Activated CD4-positive, alpha-beta T cell treated with anti-CD3 and anti-CD28 coated beads, Interleukin-2, amount 50 U/mL, for 4 hours (primary cell): ENCODE data around the gene RASGRP2.
A peak's percentile ranks its signal among the peaks of the same experiment; 100 is the strongest.

Experiments used
- DNase-seq, 2 experiments: peaks; one replicate each; pipeline ENCODE4 v3.0.0-alpha.2; 2020

Gene RASGRP2

DNA sequence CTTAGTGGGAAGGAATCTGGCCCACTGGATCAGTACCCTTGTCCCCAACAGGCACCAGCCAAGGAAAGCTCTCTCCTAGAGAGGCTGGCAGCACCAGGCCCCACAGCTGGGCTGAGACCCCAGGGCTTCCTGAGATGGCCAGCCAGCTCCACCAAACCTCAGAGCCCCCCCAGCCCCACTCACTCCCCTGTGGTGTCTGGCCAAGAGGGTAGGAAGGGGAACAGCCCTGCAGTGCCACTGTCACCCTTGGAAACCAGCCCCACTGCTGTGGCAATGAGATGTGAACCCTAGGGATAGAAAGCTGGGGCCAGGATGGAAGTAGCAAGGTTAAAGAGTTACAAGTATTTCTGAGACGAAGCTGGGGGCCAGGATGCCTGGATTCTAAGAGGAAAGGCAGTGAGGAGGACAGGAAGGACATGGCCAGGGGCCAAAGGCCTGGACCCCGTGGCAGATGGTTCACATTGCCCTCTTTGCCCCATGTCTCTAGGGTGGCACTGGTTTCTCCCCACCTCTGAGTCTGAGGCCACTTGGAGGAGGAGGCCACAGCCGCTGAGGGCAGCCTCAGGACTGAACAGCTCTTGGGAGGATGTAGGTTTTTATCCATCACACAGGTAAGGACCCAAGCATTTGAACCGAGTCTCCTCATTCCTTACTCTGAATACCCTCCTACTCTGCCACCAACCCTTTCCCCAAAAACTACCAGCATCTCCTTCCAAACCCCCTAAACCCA is 49.8 kb downstream of the RASGRP2 start:
- no peak for DNase-seq

DNA sequence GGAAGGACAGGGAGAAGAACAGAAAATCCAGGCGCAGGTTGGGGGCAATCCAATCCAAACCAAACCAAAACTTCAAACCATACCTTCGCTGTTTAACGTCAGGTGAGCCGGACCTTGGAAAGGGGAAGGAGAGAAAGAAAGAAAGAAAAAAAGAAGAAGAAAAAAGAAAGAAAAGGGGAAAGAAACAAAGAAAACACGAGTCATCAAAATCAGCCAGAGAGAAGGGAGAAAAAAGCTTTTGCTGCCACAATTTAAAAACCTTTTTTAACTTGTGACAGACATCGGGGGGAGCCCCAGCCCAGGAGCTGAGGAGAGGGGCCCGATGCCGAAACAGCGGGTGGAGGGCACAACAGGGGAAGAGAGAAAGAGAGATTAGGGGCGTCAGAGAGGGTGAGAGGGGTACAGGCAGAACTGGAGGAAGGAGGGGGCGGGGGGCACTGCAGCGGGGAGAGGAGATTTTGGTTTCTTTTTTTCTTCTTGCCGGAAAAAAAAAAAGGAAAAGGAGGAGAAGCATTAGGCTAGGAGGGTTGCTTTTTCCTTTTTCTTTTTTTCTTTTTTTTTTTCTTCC is 51.1 kb downstream of the RASGRP2 start:
- no peak for DNase-seq

DNA sequence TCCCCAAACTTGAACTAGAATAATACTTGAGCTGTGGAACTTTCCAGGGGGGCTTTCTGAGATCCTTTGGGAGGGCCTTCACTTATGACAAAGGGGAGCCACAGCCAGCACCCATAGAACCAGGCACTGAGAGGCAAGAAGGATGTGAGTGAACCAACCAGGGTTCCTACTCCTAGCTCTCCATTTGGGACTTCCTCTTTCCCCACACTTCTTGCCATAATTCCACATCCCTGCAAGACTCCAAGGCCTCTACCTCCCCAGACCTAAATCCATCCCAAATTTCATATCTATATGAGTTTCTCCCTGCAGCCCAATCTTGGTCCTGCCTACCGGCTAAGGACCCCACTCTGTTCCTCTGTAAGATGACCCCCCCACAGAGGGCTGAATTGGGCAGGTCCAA is 52.4 kb downstream of the RASGRP2 start:
- DNase-seq, result no peak

GRCh38 chr11:64690235-64690634 is 53.7 kb downstream of the RASGRP2 start:
- DNase-seq, result no peak

- peak; percentile 87 to 89 for DNase-seq
Measured at GRCh38 chr11:64688534-64688982, 55.4 kb downstream of the RASGRP2 start.

GRCh38 chr11:64687643-64688533 is 56.1 kb downstream of the RASGRP2 start:
- no peak for DNase-seq

DNA sequence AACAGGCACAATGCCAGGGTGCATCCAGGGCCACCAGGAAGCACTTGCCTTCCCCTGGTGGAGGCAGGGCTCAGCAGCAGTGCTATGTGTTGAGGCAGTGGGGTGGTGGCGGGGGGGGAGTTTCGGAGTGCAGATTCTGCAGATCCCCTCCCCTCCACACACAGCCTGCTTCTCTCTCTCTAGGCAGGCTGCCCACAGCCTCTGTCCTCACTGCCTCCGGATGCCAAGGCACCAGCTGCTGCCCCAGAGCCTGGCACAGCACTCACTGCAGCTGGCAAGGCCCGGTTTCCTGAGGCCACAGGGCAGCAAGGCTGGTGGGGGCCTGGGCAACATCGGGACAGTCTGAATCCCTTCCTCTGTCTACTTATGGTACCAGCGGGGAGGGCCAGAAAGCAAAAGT is 56.7 kb downstream of the RASGRP2 start:
- DNase-seq, result no peak

DNA sequence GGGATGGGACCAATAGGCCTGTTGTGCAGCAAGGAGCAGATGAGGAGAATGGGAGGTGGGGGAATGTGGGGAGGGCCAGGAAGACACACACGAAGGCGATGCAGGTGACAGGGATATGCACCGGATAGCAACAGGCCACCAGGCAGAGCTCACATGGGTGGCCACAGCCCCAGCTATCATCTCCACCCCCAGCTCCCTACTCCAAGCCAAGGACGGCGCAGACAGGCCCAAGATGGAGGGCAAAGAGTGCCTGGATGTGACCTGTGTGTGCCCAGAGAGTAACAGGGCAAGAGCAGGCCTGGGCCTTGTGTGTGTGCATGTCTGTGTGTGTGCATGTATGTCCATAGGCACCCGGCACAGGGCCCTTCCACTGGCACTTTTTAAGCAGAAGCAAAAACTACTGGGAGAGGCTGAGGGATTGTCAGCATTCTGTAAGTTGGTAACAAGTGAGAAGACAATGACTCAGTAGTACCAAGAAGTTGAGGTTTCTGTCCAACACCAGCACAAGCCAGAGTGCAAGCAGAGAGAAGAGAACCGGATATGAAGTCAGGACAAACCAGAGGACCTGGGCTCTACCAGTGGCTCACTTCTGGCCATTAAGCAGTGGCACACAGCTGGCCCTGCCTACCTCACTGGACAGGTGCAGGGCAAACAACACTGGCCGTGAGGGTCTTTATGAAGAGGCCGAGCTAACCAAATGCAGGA is 57.3 kb downstream of the RASGRP2 start:
- DNase-seq, result no peak

GRCh38 chr11:64685536-64685935 is 58.4 kb downstream of the RASGRP2 start:
- no peak for DNase-seq

DNA sequence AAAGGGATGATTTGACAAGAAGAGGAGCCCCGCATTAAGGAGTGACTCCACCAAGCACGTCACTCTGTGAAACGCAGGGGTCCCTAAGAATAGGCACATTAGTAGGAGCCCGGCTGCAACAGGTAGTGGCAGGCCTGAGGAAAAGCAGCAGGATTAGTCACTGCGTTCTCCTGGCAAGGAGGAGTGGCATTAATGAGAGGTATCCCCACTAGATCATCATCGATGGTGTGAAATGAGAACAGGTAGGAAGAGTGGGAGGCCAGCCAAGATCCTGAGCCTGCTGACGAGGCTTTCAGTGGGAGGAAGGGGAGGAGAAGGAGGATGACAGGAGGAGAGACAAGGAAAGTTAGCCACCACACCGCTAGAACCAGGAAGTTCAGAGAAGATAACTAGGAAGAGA is 59.6 kb downstream of the RASGRP2 start:
- DNase-seq, result no peak

- DNase-seq, result no peak
Measured at GRCh38 chr11:64681171-64681570, 62.8 kb downstream of the RASGRP2 start.

GRCh38 chr11:64679846-64680245 is 64.1 kb downstream of the RASGRP2 start:
- no peak for DNase-seq

DNA sequence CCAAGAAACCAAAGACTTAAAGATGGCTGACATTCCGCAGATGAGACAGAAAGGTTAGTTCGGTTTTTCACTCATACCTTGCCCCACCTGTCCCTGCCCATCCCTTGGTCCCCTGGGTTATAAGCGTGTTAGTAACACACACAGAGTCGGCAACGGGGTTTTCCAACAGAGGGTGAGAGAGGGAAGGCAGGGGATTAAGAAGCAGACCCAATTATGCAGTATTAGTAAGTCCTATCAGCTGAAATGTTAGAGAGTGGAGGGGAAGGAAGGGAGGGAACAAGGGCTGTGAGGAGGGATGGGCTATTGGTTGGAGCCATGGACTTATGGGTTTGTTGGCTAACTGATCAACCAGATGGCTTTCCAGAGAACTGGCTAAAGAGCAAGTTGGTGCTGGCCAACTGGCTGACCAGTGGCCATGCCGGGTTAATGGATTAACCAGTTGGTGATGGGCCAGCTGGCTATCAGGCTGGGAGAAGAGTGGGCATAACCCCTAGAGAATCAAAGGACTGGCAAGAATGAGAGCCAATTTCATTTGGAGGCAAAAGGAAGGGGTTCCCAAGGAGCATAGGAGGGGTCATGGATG is 66.4 kb downstream of the RASGRP2 start:
- no peak for DNase-seq
